Right ventricle myocardium superior (tissue), 1 donor: ENCODE results near the gene GLRX3. TPM values are rescaled to one million over a fixed set of nuclear protein-coding genes. Genes with fewer than 3 reads are reported as not detected.
"Not testable (repeated sequence)": the region's sequence is repeated elsewhere in the genome, so short reads cannot be mapped to it uniquely, and the experiment has no call there.

ENCODE experiments used
- ATAC-seq: fragments of 200-7000 bp; cut with Tn5 transposase; one replicate; pipeline ENCODE4 v1.9.1; 2020; ENCODE audit warnings: mild to moderate bottlenecking; ENCODE audit not compliant: poor library complexity
- DNase-seq: peaks from one replicate; pipeline ENCODE4 v3.0.0-alpha.2; 2020
- intact Hi-C: fragments of 100-400 bp; cut with DNase I; formaldehyde crosslinking; loops from one replicate; pipeline ENCODE4 v1.11.2; 2022
- long read RNA-seq: library from polyadenylated mRNA; unstranded; transcript quantifications from one replicate; pipeline ENCODE4 v2.0.0, GENCODE V29; 2021
- total RNA-seq: library from RNA; stranded (reverse); fragmentation: NEBNext Ultra II Directional; extraction: Animal tissue kit (Norgen Biotek cat#: 25700); gene quantifications from one replicate; pipeline ENCODE4 v1.2.1, GENCODE V29; 2021
- donor health status: DM: no; HTN: yes; CAD: no; lungs with severe emphysema.

GLRX3 gene
- 64.7 TPM for total RNA-seq
- long read RNA-seq, transcript GLRX3-201 (11 exons, 1,302 nt), result major isoform, 106 of 123 reads
- long read RNA-seq, transcript GLRX3-202 (12 exons, 3,827 nt), result minor isoform, 12 of 123 reads
- long read RNA-seq, partial matches to known transcripts, result 3 of 123 reads
- long read RNA-seq, other reads (novel, unspliced or antisense), result 2 of 123 reads

- peak; percentile 96 for DNase-seq
- intact Hi-C loops, result no loop called here
- ATAC-seq, result peak; percentile 100
Measured at GRCh38 chr10:130136226-130137089, at the start of gene GLRX3. TSS of gene GLRX3 (plus strand) at chr10:130136391. CDS start at chr10:130136421, 30 bp downstream.

- DNase-seq, intact Hi-C loops, ATAC-seq: not testable (repeated sequence)
Measured at GRCh38 chr10:130090565-130090964, 45.6 kb upstream of the GLRX3 start.

GRCh38 chr10:130099344-130099743 lies 36.8 kb upstream of the GLRX3 start:
- DNase-seq (no peak), ATAC-seq (no peak)
- intact Hi-C loops, result no loop called here

DNA sequence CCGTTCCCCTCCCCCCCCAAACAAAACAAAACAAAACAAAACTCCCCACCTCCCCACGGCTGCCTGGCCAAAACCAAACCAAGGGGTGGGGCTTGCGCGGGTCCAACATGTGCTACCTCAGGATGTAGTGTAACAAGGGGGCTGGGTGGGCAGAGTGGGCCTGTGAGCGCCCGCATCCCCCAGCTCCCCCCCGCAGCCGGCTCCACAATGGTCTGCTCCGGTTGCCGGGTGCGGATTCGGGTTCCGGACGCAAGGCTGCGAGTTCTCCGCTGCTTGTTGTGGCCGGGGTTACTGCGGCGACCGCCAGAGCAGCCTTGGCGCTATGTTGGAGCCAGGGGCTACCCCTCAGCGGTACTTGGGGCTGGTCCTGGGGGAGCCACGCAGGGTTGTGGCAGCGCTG lies 30.5 kb upstream of the GLRX3 start:
- intact Hi-C loops, result no loop called here
- no peak for ATAC-seq
- no peak for DNase-seq

DNA sequence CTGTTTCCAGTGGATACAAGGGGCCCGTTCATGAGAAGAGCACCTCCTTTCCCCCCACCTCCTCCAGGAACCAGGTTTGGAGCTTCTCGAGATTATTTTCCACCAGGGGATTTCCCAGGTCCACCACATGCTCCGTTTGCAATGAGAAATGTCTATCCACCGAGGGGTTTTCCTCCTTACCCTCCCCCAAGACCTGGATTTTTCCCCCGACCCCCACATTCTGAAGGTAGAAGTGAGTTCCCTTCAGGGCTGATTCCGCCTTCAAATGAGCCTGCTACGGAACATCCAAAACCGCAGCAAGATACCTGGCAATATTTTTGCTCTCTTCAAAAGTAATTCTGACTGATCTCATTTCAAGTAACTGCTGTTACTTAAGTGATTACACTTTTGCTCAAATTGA lies 28.0 kb upstream of the GLRX3 start:
- intact Hi-C loops, DNase-seq, ATAC-seq: not testable (repeated sequence)

DNA sequence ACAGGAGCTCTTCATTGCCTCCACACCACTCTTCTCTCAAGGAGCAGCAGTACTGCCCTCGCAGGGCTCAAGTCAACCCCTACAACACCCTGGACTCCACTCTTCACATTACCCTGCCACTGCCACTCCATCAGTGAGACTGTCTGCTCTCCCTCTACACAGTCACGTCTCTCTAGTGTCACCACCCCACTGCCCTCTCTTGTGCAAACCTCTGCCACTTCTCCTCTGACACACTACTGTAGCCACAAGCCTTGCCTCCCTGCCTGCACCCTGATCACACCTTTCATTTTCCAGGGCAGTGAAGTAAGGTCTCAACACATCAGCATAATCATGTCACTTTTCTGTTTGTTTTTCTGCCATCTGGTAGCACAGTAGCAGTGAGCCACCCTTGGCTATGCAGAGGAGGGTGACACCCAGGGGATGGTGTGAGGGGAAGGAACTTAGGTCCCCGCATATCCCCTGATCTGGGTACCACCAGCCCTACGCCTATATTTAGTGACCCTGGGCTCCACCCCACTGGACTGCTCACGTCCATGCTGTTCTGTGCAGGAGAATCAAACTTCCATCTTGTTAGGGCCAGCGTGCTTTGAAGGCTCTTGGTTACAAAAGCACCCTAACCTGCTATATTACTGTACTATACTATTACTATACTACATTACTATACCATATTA lies 27.1 kb upstream of the GLRX3 start:
- ATAC-seq (no peak), DNase-seq (no peak)
- intact Hi-C loops, result no loop called here

DNA sequence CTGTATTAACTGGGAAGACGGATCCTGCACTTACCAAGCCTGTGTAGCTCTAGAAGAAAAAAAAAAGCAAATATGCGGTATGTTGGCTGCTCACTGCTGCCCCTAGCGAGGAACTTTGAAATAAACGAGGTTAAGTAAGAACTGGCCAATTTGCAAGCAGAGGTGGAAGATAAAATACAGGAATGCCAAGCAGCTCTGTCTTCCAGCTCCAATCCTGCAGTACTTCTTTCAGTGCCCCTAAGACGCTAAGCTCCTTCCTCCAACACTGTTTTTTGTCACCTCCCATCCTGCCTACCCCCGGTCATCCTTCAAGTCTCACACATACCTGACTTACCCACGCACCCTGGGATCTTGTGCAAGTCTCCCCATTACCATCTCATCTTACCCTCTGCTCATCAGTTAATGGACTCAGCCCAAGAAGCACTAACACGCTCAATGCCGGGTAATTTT lies 26.4 kb upstream of the GLRX3 start:
- DNase-seq, result no peak
- ATAC-seq, result peak; percentile 50
- intact Hi-C loops, result loop anchor here (2.0 kb wide), 1 partner anchor 25 kb away; no protein-coding TSS in a partner anchor

GRCh38 chr10:130110246-130111112 lies 25.7 kb upstream of the GLRX3 start, which contains the start of gene C10orf143:
TSS of gene C10orf143 (minus strand) at chr10:130110830. CDS start at chr10:130110772, 58 bp downstream.
- ATAC-seq (peak; percentile 96), DNase-seq (peak; percentile 99)
- intact Hi-C loops, result loop anchor here (2.0 kb wide), 1 partner anchor 24 kb away; no protein-coding TSS in a partner anchor

- intact Hi-C loops, result loop anchor here (2.0 kb wide), 1 partner anchor 24 kb away; no protein-coding TSS in a partner anchor
- ATAC-seq, result peak; percentile 94
- DNase-seq, result peak; percentile 97
Measured at GRCh38 chr10:130111113-130111851, 24.9 kb upstream of the GLRX3 start.

DNA sequence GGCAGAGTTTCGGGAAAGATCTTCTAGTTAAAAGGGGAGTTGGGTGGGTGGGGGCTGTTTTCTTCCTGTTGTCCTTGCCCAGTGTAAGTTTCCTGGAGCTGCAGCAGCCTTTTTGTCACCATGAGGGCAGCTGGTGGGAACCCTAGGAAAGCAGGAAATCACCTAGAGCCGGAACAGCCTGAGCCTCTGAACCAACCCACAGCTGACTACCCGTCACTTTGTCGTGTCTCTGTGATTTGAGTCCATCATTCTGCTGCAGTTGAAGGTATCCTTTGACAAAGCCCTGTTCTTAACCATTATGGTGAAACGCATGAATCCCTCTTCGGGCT lies 24.4 kb upstream of the GLRX3 start:
- intact Hi-C loops, result loop anchor here (2.0 kb wide), 1 partner anchor 23 kb away; no protein-coding TSS in a partner anchor
- ATAC-seq, result no peak

GRCh38 chr10:130112821-130113220 lies 23.4 kb upstream of the GLRX3 start:
- intact Hi-C loops, result no loop called here
- DNase-seq (no peak), ATAC-seq (no peak)

More for the DNA sequence above, 24.4 kb upstream of the GLRX3 start:
- DNase-seq, result no peak

GRCh38 chr10:130116942-130117341 lies 19.2 kb upstream of the GLRX3 start:
- intact Hi-C loops, ATAC-seq, DNase-seq: not testable (repeated sequence)

DNA sequence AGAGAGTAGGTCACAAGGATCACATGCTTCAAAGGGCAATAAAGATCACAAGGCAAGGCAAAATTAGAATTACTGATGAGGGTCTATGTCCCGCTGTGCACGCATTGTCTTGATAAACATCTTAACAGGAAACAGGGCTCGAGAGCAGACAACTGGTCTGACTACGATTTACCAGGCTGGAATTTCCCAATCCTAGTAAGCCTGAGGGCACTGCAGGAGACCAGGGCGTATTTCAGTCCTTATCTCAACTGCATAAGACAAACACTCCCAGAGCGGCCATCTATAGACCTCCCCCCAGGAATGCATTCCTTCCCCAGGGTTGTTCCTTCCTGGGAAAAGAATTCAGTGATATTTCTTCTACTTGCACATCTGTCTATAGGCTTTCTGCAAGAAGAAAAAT lies 18.7 kb upstream of the GLRX3 start:
- intact Hi-C loops, ATAC-seq, DNase-seq: not testable (repeated sequence)

- ATAC-seq, result peak; percentile 15
- DNase-seq, result no peak
- intact Hi-C loops, result no loop called here
Measured at GRCh38 chr10:130121486-130122079, 14.6 kb upstream of the GLRX3 start.

DNA sequence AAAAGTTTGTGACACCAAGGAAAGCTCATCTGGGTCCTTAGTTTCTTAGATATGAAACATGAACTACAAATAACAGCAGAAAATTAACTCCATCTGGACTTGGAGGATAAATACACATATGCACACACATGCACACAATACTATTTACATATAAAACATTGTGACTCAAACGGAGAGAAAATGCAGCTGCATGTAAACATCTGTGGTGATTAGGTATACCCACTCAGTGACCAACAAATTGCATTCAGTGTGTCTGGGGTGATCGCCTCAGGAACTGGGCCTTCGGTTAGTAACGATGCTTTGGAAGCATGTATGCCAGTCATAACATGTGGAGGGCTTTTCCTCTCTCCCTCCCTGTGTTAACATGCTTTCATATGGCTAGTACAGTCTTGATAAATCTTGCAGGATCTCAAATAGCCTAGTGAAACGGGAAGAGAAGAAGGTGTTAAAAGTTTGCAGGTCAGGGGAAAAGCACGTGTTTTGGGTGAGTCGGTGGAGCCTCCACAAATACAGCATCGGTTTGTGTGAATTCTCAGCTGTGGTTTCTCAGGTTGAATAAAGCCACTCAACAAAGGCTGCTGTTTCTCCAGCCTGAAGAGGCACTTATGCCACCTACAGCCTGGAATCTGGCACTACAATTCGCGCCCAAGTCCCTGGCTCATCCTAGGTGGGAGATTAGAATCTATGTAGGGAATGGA lies 8.7 kb upstream of the GLRX3 start:
- intact Hi-C loops, result no loop called here
- DNase-seq (peak; percentile 51), ATAC-seq (peak; percentile 86)

DNA sequence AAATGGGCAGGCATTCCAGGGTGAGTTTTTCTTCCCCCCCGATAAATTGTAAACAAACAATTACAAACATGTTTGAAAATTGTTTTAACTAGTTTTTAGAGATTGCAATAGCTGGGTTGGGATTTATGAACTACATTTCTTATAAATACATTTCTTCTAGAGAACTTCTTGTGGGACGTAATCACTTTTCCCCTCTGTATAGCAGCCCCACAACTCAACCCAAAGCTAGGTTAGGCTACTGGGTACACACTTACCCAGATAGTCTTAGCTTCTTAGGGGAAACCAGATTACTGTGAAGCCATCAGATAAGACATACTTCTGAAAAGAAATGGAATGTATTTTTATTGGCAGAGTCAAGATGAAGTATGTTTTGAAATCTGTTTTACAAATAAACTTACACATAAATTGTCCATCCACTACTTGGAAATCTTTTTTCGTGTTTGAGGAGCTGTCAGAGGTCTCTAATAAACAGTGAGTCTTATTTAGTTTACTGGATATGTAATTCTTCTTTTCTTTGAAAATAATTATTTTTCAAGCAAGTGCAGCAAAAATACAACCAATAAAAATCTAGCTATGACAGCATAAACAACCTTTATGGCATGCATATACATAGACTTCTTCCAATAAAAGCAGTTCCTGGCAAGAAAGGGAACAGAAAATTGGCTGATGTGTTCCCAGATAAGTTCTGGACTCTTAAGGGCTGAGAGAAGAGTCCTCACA lies 8.0 kb upstream of the GLRX3 start:
- ATAC-seq (no peak), DNase-seq (no peak)
- intact Hi-C loops, result no loop called here
